B cell (primary cell): Measurements from ENCODE around the gene PHF13. TPM values are rescaled to one million over a fixed set of nuclear protein-coding genes. Genes with fewer than 3 reads are reported as not detected.

Source experiments
- ATAC-seq: fragments of 200-7000 bp; cut with Tn5 transposase; one replicate; pipeline ENCODE4 v1.10.0; 2021; ENCODE audit warnings: low read depth, mild to moderate bottlenecking, moderate number of reproducible peaks, moderate library complexity
- CTCF ChIA-PET: fragments of 350-600 bp; sonication (Branson Sonifier 250); formaldehyde crosslinking; loops from one replicate; lab custom pipeline; 2021; ENCODE audit warnings: antibody characterized with exemption, inconsistent platforms; lab: Charles Lee
- POLR2A ChIA-PET: fragments of 350-600 bp; sonication (Branson Sonifier 250); formaldehyde crosslinking; loops from one replicate; lab custom pipeline; 2021; ENCODE audit warnings: antibody characterized with exemption; lab: Charles Lee
- DNase-seq: peaks from one replicate; pipeline ENCODE4 v3.0.0; 2013
- H2AFZ ChIP-seq: 2 replicates; pipeline ENCODE4 v1.6.1; 2012; ENCODE audit warnings: mild to moderate bottlenecking, low read depth, low read length; ENCODE audit not compliant: insufficient read depth, poor library complexity, severe bottlenecking
- H3K27ac ChIP-seq, 2 donors: 1 replicate in 1 of 2; 2 replicates in 1 of 2; pipeline ENCODE4 v1.5.1; 2012 to 2013; ENCODE audit warnings: low read length in 2 of 2, mild to moderate bottlenecking in 2 of 2, moderate library complexity in 1 of 2
- H3K27me3 ChIP-seq, 4 experiments: fragments of 200-600 bp in 1 of 4; sonication (generic) in 1 of 4; replicated peaks in 1 of 4; 1 replicate in 2 of 4; 2 replicates in 2 of 4; pipeline versions ENCODE4 v1.6.1 to v1.7.0; 2013 to 2016; ENCODE audit warnings: low read length in 3 of 4, mild to moderate bottlenecking in 2 of 4, mixed read lengths in 1 of 4, moderate library complexity in 1 of 4; ENCODE audit not compliant: insufficient read depth in 4 of 4, control insufficient read depth in 3 of 4; ENCODE audit errors: control extremely low read depth in 1 of 4
- H3K36me3 ChIP-seq, 2 experiments: replicated peaks in 1 of 2; 1 replicate in 1 of 2; 2 replicates in 1 of 2; pipeline versions ENCODE4 v1.6.1 to v1.7.1; 2013; ENCODE audit warnings: low read length in 1 of 2; ENCODE audit not compliant: insufficient read depth in 2 of 2, control insufficient read depth in 1 of 2; ENCODE audit errors: control extremely low read depth in 1 of 2, extremely low read depth in 1 of 2
- H3K4me1 ChIP-seq, 2 donors: fragments of 200-600 bp in 1 of 2; sonication (generic) in 1 of 2; 1 replicate in 1 of 2; 2 replicates in 1 of 2; pipeline versions ENCODE4 v1.5.1 to v1.6.1; 2013 to 2017; ENCODE audit warnings: low read length in 2 of 2; ENCODE audit not compliant: control insufficient read depth in 2 of 2, insufficient read depth in 2 of 2
- H3K4me2 ChIP-seq: replicated peaks from 2 replicates; pipeline ENCODE3; 2012; ENCODE audit warnings: mild to moderate bottlenecking, low read depth, low read length; ENCODE audit not compliant: poor library complexity, severe bottlenecking
- H3K4me3 ChIP-seq, 5 experiments: fragments of 200-600 bp in 1 of 5; sonication (generic) in 1 of 5; 1 replicate in 3 of 5; 2 replicates in 2 of 5; pipeline versions ENCODE4 v1.5.1 to v1.7.0; 2011 to 2016; ENCODE audit warnings: low read length in 4 of 5, mild to moderate bottlenecking in 4 of 5, low read depth in 2 of 5, control low read depth in 1 of 5, moderate library complexity in 1 of 5; ENCODE audit not compliant: insufficient read depth in 1 of 5; ENCODE audit errors: control extremely low read depth in 1 of 5, extremely low read depth in 1 of 5
- H3K79me2 ChIP-seq: fragments of 200-600 bp; sonication (generic); one replicate; pipeline ENCODE4 v1.6.0; 2016; ENCODE audit warnings: low read length; ENCODE audit not compliant: control insufficient read depth, insufficient read depth
- H3K9ac ChIP-seq: fragments of 200-600 bp; sonication (generic); 2 replicates; pipeline ENCODE4 v1.6.1; 2017; ENCODE audit warnings: mild to moderate bottlenecking, low read length, moderate library complexity
- H3K9me3 ChIP-seq, 3 donors: one replicate each; pipeline versions ENCODE4 v1.6.1 to v1.7.1; 2013; ENCODE audit warnings: low read length in 2 of 3; ENCODE audit not compliant: control insufficient read depth in 2 of 3, insufficient read depth in 1 of 3; ENCODE audit errors: control extremely low read depth in 1 of 3
- H4K20me1 ChIP-seq: 2 replicates; pipeline ENCODE4 v1.6.0; 2012; ENCODE audit warnings: mild to moderate bottlenecking, low read length; ENCODE audit not compliant: insufficient read depth, control insufficient read depth, poor library complexity, severe bottlenecking
- H3K27ac Mint-ChIP-seq: one replicate; pipeline ENCODE4 v1.8.0; 2021; ENCODE audit warnings: mixed read lengths
- H3K27me3 Mint-ChIP-seq: one replicate; pipeline ENCODE4 v1.8.0; 2021; ENCODE audit warnings: mixed read lengths
- H3K4me1 Mint-ChIP-seq: one replicate; pipeline ENCODE4 v1.8.0; 2021; ENCODE audit warnings: mixed read lengths
- H3K4me3 Mint-ChIP-seq: one replicate; pipeline ENCODE4 v1.8.0; 2021; ENCODE audit warnings: mixed read lengths
- H3K9me3 Mint-ChIP-seq: one replicate; pipeline ENCODE4 v1.8.0; 2022; ENCODE audit warnings: mixed read lengths; ENCODE audit not compliant: insufficient read depth
- EZH2 ChIP-seq: IDR thresholded peaks from 2 replicates; pipeline ENCODE4 v1.6.1; 2012; ENCODE audit warnings: borderline replicate concordance, low read depth, mild to moderate bottlenecking, moderate library complexity, low read length; ENCODE audit not compliant: insufficient read depth, poor library complexity, severe bottlenecking
- WGBS: methylation state at CpG from one replicate; pipeline ENCODE4 v1.1.5; 2013; ENCODE audit warnings: missing lambda C conversion rate; ENCODE audit not compliant: insufficient coverage; 5-methylcytosine and 5-hydroxymethylcytosine counted together
- intact Hi-C: fragments of 100-400 bp; cut with micrococcal nuclease; formaldehyde crosslinking; loops from one replicate; pipeline ENCODE4 v1.10.0; 2022
- polyA plus RNA-seq: library from polyadenylated mRNA; depleted of rRNA; stranded (reverse); fragments of >200 nt; gene quantifications from 2 replicates; pipeline ENCODE4 v1.2.3, GENCODE V29; 2012
- total RNA-seq, 2 donors: library from RNA; stranded (reverse); fragments of 120-200 nt in 1 of 2; gene quantifications; 1 replicate in 1 of 2; 2 replicates in 1 of 2; pipeline versions ENCODE4 v1.2.3 to v1.2.4, GENCODE V29; 2013 to 2022
- TF ChIP-seq, protein P1 (sequence below): fragments of 200-600 bp; IDR thresholded peaks from one replicate; pipeline ENCODE4 v1.8.0; 2022; ENCODE audit warnings: antibody characterized with exemption, mild to moderate bottlenecking

Gene PHF13
- total and polyA plus RNA-seq, 2 donors (not counting 1 experiment from before 2014, with no cell fraction given) = 5.3 to 11.0 TPM

DNA sequence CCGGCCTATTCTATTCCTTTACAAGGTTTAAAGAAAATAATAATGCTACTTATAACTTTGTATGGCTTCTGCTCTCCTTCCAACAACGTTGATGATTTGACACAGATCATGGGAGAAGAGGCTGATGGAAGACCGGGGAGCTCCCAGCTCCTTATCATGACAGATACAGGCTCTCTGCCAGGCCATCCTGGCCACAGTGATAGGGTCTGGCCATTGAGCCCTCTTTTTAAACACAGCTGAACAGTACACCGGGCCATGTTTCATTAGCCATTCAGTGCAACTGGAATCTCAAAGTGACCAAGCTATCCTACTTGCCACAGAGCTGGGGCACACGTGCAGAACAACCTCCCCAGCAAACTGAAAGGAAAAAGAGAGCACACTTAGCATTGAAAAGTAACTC lies 53.2 kb downstream of the PHF13 start:
- H3K4me1 ChIP-seq = no peaks in the 10 kb centered on the region
- H3K27ac Mint-ChIP-seq = no peak overlapping the region
- POLR2A ChIA-PET = no interaction called here
- intact Hi-C loops = no loop called here
- no peak overlapping the region for H2AFZ ChIP-seq
- H3K27me3 ChIP-seq = no peaks in the 10 kb centered on the region
- no peak overlapping the region for H3K27ac ChIP-seq
- H3K4me3 ChIP-seq = no peak overlapping the region
- no peak overlapping the region for H3K4me2 ChIP-seq
- H3K27me3 Mint-ChIP-seq = no peaks in the 10 kb centered on the region
- CTCF ChIA-PET = no interaction called here
- TF ChIP-seq, protein P1, sequence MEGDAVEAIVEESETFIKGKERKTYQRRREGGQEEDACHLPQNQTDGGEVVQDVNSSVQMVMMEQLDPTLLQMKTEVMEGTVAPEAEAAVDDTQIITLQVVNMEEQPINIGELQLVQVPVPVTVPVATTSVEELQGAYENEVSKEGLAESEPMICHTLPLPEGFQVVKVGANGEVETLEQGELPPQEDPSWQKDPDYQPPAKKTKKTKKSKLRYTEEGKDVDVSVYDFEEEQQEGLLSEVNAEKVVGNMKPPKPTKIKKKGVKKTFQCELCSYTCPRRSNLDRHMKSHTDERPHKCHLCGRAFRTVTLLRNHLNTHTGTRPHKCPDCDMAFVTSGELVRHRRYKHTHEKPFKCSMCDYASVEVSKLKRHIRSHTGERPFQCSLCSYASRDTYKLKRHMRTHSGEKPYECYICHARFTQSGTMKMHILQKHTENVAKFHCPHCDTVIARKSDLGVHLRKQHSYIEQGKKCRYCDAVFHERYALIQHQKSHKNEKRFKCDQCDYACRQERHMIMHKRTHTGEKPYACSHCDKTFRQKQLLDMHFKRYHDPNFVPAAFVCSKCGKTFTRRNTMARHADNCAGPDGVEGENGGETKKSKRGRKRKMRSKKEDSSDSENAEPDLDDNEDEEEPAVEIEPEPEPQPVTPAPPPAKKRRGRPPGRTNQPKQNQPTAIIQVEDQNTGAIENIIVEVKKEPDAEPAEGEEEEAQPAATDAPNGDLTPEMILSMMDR = no peak
- TF ChIP-seq EZH2 = no peak
- H3K9ac ChIP-seq = no peak overlapping the region
- no peaks in the 10 kb centered on the region for H3K9me3 ChIP-seq
- no peaks in the 10 kb centered on the region for H3K9me3 Mint-ChIP-seq
- WGBS = 100% methylated on average over 3 of the region's 5 CpGs
- no peak overlapping the region for H3K4me3 Mint-ChIP-seq
- ATAC-seq (no peak), DNase-seq (no peak)
- peaks cover 0 to 26% of the 10 kb centered on the region in 2 experiments for H3K36me3 ChIP-seq
- H3K4me1 Mint-ChIP-seq = no peaks in the 10 kb centered on the region
- no peaks in the 10 kb centered on the region for H4K20me1 ChIP-seq
- H3K79me2 ChIP-seq = peaks cover 28% of the 10 kb centered on the region

DNA sequence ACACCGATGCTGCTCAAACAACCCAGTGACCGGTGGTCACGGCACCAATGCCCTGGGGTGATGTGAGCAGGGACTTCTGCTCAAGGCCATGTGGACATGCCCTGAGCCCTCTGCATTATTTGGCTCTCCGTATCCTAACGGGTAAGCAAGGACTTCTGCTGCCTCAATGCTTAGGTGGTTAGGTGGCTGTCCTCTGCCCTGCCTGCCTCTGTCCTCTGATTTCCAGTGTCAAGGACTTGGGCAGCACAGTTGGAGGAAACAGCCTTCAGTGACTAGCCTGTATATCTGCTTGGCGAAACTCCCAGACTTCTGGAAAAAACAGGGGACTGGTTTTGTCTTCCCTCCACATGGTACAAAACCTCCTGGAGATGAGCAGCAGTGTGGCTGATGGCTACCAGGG lies 53.6 kb downstream of the PHF13 start:
- CTCF ChIA-PET = no interaction called here

More for the DNA sequence above, 53.6 kb downstream of the PHF13 start:
- intact Hi-C loops = no loop called here
- Histone ChIP-seq H4K20me1 (no peaks in the 10 kb centered on the region), H3K9me3 (no peaks in the 10 kb centered on the region), H3K4me2 (no peak overlapping the region), H3K9ac (no peak overlapping the region), H3K4me1 (no peaks in the 10 kb centered on the region), H3K4me3 (no peak overlapping the region), H3K27ac (no peak overlapping the region), H3K36me3 (peaks cover 0 to 26% of the 10 kb centered on the region in 2 experiments), H3K27me3 (no peaks in the 10 kb centered on the region), H2AFZ (no peak overlapping the region), H3K79me2 (peaks cover 28% of the 10 kb centered on the region)
- ATAC-seq = no peak
- TF ChIP-seq, protein P1 = no peak
- no peak for TF ChIP-seq EZH2
- Mint-ChIP-seq H3K9me3 (no peaks in the 10 kb centered on the region), H3K4me1 (no peaks in the 10 kb centered on the region), H3K4me3 (no peak overlapping the region), H3K27me3 (no peaks in the 10 kb centered on the region), H3K27ac (no peak overlapping the region)
- DNase-seq = no peak
- 100% methylated on average over 5 of the region's 6 CpGs for WGBS
- POLR2A ChIA-PET = no interaction called here
